ENCODE results near the gene CD46.

DNA sequence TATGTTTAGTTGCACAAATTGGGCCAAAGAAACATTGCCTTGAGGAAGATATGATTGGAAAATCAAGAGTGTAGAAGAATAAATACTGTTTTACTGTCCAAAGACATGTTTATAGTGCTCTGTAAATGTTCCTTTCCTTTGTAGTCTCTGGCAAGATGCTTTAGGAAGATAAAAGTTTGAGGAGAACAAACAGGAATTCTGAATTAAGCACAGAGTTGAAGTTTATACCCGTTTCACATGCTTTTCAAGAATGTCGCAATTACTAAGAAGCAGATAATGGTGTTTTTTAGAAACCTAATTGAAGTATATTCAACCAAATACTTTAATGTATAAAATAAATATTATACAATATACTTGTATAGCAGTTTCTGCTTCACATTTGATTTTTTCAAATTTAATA lies 43.0 kb downstream of the CD46 start:
- TF ChIP-seq POLR2A (IDR thresholded peaks at IDR 0.05): no peak
- TF ChIP-seq, protein P1, sequence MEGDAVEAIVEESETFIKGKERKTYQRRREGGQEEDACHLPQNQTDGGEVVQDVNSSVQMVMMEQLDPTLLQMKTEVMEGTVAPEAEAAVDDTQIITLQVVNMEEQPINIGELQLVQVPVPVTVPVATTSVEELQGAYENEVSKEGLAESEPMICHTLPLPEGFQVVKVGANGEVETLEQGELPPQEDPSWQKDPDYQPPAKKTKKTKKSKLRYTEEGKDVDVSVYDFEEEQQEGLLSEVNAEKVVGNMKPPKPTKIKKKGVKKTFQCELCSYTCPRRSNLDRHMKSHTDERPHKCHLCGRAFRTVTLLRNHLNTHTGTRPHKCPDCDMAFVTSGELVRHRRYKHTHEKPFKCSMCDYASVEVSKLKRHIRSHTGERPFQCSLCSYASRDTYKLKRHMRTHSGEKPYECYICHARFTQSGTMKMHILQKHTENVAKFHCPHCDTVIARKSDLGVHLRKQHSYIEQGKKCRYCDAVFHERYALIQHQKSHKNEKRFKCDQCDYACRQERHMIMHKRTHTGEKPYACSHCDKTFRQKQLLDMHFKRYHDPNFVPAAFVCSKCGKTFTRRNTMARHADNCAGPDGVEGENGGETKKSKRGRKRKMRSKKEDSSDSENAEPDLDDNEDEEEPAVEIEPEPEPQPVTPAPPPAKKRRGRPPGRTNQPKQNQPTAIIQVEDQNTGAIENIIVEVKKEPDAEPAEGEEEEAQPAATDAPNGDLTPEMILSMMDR (IDR thresholded peaks at IDR 0.05): no peak
